ENCODE data around the gene GRPEL1.

Gene GRPEL1

GRCh38 chr4:7023901-7024300, 44.0 kb downstream of the GRPEL1 start:
- no peak for DNase-seq (ENCODE audit: low read depth in 2 of 2)

GRCh38 chr4:7023486-7023885, 44.4 kb downstream of the GRPEL1 start:
- no peak for DNase-seq (ENCODE audit: low read depth in 2 of 2)

- DNase-seq (ENCODE audit: low read depth in 2 of 2): no peak
Observed at GRCh38 chr4:7021930-7022664, 45.8 kb downstream of the GRPEL1 start.

GRCh38 chr4:7021355-7021754, 46.5 kb downstream of the GRPEL1 start:
- no peak for DNase-seq (ENCODE audit: low read depth in 2 of 2)

- no peak for DNase-seq (ENCODE audit: low read depth in 2 of 2)
Observed at GRCh38 chr4:7020856-7021255, 47.0 kb downstream of the GRPEL1 start.

GRCh38 chr4:7020290-7020689, 47.6 kb downstream of the GRPEL1 start:
- no peak for DNase-seq (ENCODE audit: low read depth in 2 of 2)

GRCh38 chr4:7019367-7019766, 48.5 kb downstream of the GRPEL1 start:
- DNase-seq (ENCODE audit: low read depth in 2 of 2): no peak

- DNase-seq (ENCODE audit: low read depth in 2 of 2): no peak
Observed at GRCh38 chr4:7018281-7018680, 49.6 kb downstream of the GRPEL1 start.

GRCh38 chr4:7017446-7018048, 50.3 kb downstream of the GRPEL1 start:
- no peak for DNase-seq (ENCODE audit: low read depth in 2 of 2)

GRCh38 chr4:7016512-7016911, 51.4 kb downstream of the GRPEL1 start:
- no peak for DNase-seq (ENCODE audit: low read depth in 2 of 2)

- no peak for DNase-seq (ENCODE audit: low read depth in 2 of 2)
Observed at GRCh38 chr4:7016086-7016485, 51.8 kb downstream of the GRPEL1 start.

- DNase-seq (ENCODE audit: low read depth in 2 of 2): no peak
Observed at GRCh38 chr4:7015383-7016035, 52.4 kb downstream of the GRPEL1 start.

GRCh38 chr4:7014815-7015214, 53.0 kb downstream of the GRPEL1 start:
- DNase-seq (ENCODE audit: low read depth in 2 of 2): no peak

GRCh38 chr4:7013175-7013574, 54.7 kb downstream of the GRPEL1 start:
- no peak for DNase-seq (ENCODE audit: low read depth in 2 of 2)

GRCh38 chr4:7009564-7009963, 58.3 kb downstream of the GRPEL1 start:
- no peak for DNase-seq (ENCODE audit: low read depth in 2 of 2)

Data from stimulated activated CD4-positive, alpha-beta T cell treated with anti-CD3 and anti-CD28 coated beads, Interleukin-1b, Interleukin-23, amount 100 ng/mL, for 1 hour (primary cell).